IPS DF 6.9 (cell line): ENCODE measurements around the gene DDIT4.

Experiments
- DNase-seq: peaks from one replicate; pipeline ENCODE4 v3.0.0-alpha.2; 2013; ENCODE audit warnings: low read depth, low spot score
- H3K27ac ChIP-seq: one replicate; pipeline ENCODE4 v1.5.1; 2013; ENCODE audit warnings: low read length, control low read depth
- H3K27me3 ChIP-seq: 2 replicates; pipeline ENCODE4 v1.6.1; 2013; ENCODE audit warnings: mild to moderate bottlenecking, low read length; ENCODE audit not compliant: control insufficient read depth, insufficient read depth
- H3K36me3 ChIP-seq: 2 replicates; pipeline ENCODE4 v1.6.1; 2013; ENCODE audit warnings: low read length; ENCODE audit not compliant: control insufficient read depth, insufficient read depth
- H3K4me1 ChIP-seq: 2 replicates; pipeline ENCODE4 v1.6.1; 2013; ENCODE audit warnings: low read length; ENCODE audit not compliant: control insufficient read depth, insufficient read depth
- H3K4me3 ChIP-seq: 2 replicates; pipeline ENCODE4 v1.5.1; 2013; ENCODE audit warnings: mild to moderate bottlenecking, low read length
- H3K9me3 ChIP-seq: 2 replicates; pipeline ENCODE4 v1.6.1; 2013; ENCODE audit warnings: low read length, inconsistent platforms; ENCODE audit not compliant: control insufficient read depth, insufficient read depth
- WGBS: extraction: QIAGEN DNeasy Blood & Tissue Kit; methylation state at CpG from one replicate; pipeline ENCODE4 v1.1.7; 2013; ENCODE audit warnings: mixed read lengths, missing lambda C conversion rate; ENCODE audit not compliant: insufficient read length, insufficient coverage; 5-methylcytosine and 5-hydroxymethylcytosine counted together

The DDIT4 gene

GRCh38 chr10:72319416-72320254, 45.9 kb downstream of the DDIT4 start:
- H3K27me3 ChIP-seq = no peaks in the 10 kb centered on the region
- no peak for DNase-seq
- no CpG with 5 or more reads among the region's 60 CpGs for WGBS
- no peaks in the 10 kb centered on the region for H3K9me3 ChIP-seq
- H3K36me3 ChIP-seq = no peaks in the 10 kb centered on the region
- H3K4me3 ChIP-seq = no peak overlapping the region; the same call in 1 of the 2 replicates
- H3K4me1 ChIP-seq = peaks cover 5% of the 10 kb centered on the region
- H3K27ac ChIP-seq = no peak overlapping the region

- no peak overlapping the region for H3K27ac ChIP-seq
- DNase-seq = no peak
- no peaks in the 10 kb centered on the region for H3K36me3 ChIP-seq
- no CpG with 5 or more reads among the region's 12 CpGs for WGBS
- no peaks in the 10 kb centered on the region for H3K9me3 ChIP-seq
- no peaks in the 10 kb centered on the region for H3K27me3 ChIP-seq
- no peak overlapping the region for H3K4me3 ChIP-seq
- H3K4me1 ChIP-seq = peaks cover 5% of the 10 kb centered on the region
Measured at GRCh38 chr10:72320676-72321247, 47.0 kb downstream of the DDIT4 start.

- WGBS = no CpG with 5 or more reads among the region's 13 CpGs
- DNase-seq = no peak
- Histone ChIP-seq H3K27ac (no peak overlapping the region), H3K4me3 (no peak overlapping the region), H3K4me1 (peaks cover 5% of the 10 kb centered on the region), H3K27me3 (no peaks in the 10 kb centered on the region), H3K36me3 (no peaks in the 10 kb centered on the region), H3K9me3 (no peaks in the 10 kb centered on the region)
Measured at GRCh38 chr10:72321248-72322029, 47.7 kb downstream of the DDIT4 start.

GRCh38 chr10:72322030-72322279, 48.2 kb downstream of the DDIT4 start:
- Histone ChIP-seq H3K27me3 (no peaks in the 10 kb centered on the region), H3K36me3 (no peaks in the 10 kb centered on the region), H3K4me3 (no peak overlapping the region), H3K9me3 (no peaks in the 10 kb centered on the region), H3K4me1 (peaks cover 5% of the 10 kb centered on the region), H3K27ac (no peak overlapping the region)
- no peak for DNase-seq
- no CpG with 5 or more reads among the region's 3 CpGs for WGBS

- Histone ChIP-seq H3K4me3 (no peak overlapping the region), H3K27me3 (no peaks in the 10 kb centered on the region), H3K36me3 (no peaks in the 10 kb centered on the region), H3K27ac (no peak overlapping the region), H3K4me1 (peaks cover 5% of the 10 kb centered on the region), H3K9me3 (no peaks in the 10 kb centered on the region)
- no peak for DNase-seq
- WGBS = no CpG with 5 or more reads among the region's 16 CpGs
Measured at GRCh38 chr10:72322280-72323058, 48.7 kb downstream of the DDIT4 start.

- no CpG with 5 or more reads among the region's 10 CpGs for WGBS
- H3K27me3 ChIP-seq = no peaks in the 10 kb centered on the region
- H3K4me1 ChIP-seq = peaks cover 8% of the 10 kb centered on the region
- no peak overlapping the region for H3K27ac ChIP-seq
- no peak for DNase-seq
- no peaks in the 10 kb centered on the region for H3K9me3 ChIP-seq
- no peaks in the 10 kb centered on the region for H3K36me3 ChIP-seq
- H3K4me3 ChIP-seq = no peak overlapping the region
Measured at GRCh38 chr10:72323108-72323749, 49.5 kb downstream of the DDIT4 start.

- H3K9me3 ChIP-seq = no peaks in the 10 kb centered on the region
- no peak for DNase-seq
- H3K36me3 ChIP-seq = no peaks in the 10 kb centered on the region
- H3K4me3 ChIP-seq = no peak overlapping the region
- no peaks in the 10 kb centered on the region for H3K27me3 ChIP-seq
- H3K4me1 ChIP-seq = peaks cover 8% of the 10 kb centered on the region
- no CpG with 5 or more reads among the region's 12 CpGs for WGBS
- no peak overlapping the region for H3K27ac ChIP-seq
Measured at GRCh38 chr10:72323771-72324191, 50.1 kb downstream of the DDIT4 start.
